NCI-H1092 (cell line): Measurements from ENCODE around the gene GRIN2D.

Experiments used
- DNase-seq: peaks from one replicate; lab custom pipeline; 2025; lab: John Stamatoyannopoulos, UW

GRIN2D gene

GRCh38 chr19:48397263-48398101, 4.0 kb downstream of the GRIN2D start:
- DNase-seq = no peak

- no peak for DNase-seq
These were observed 4.6 kb downstream of the GRIN2D start for GRCh38 chr19:48398102-48398374.

GRCh38 chr19:48398375-48399235, 5.1 kb downstream of the GRIN2D start:
- DNase-seq = peak; percentile 56

GRCh38 chr19:48400018-48400742, 6.7 kb downstream of the GRIN2D start:
- no peak for DNase-seq

- DNase-seq = no peak
These were observed 7.8 kb downstream of the GRIN2D start for GRCh38 chr19:48401287-48401686.

GRCh38 chr19:48403606-48404005, 10.1 kb downstream of the GRIN2D start:
- no peak for DNase-seq

GRCh38 chr19:48405010-48405659, 11.7 kb downstream of the GRIN2D start:
- no peak for DNase-seq

GRCh38 chr19:48405850-48406249, 12.4 kb downstream of the GRIN2D start:
- DNase-seq = no peak

- no peak for DNase-seq
These were observed 20.6 kb downstream of the GRIN2D start for GRCh38 chr19:48413879-48414587.

- DNase-seq = no peak
These were observed 21.9 kb downstream of the GRIN2D start for GRCh38 chr19:48415395-48415794.

- DNase-seq = no peak
These were observed 22.3 kb downstream of the GRIN2D start for GRCh38 chr19:48415806-48416221.

GRCh38 chr19:48417421-48417820, 24.0 kb downstream of the GRIN2D start:
- DNase-seq = no peak

- no peak for DNase-seq
These were observed 25.0 kb downstream of the GRIN2D start for GRCh38 chr19:48418317-48419064.

- no peak for DNase-seq
These were observed 25.9 kb downstream of the GRIN2D start for GRCh38 chr19:48419158-48419920.

GRCh38 chr19:48421548-48421947, 28.1 kb downstream of the GRIN2D start:
- DNase-seq = no peak

GRCh38 chr19:48424694-48425219, 31.3 kb downstream of the GRIN2D start:
- no peak for DNase-seq

GRCh38 chr19:48428670-48429069, 35.2 kb downstream of the GRIN2D start:
- no peak for DNase-seq

- DNase-seq = no peak
These were observed 39.9 kb downstream of the GRIN2D start for GRCh38 chr19:48433337-48433736.

- DNase-seq = no peak
These were observed 43.1 kb downstream of the GRIN2D start for GRCh38 chr19:48436586-48436985.
